NT2/D1 (cell line): ENCODE results near the gene PHKB.

Experiments
- SUZ12 ChIP-seq: IDR thresholded peaks from 2 replicates; pipeline ENCODE4 v1.6.1; 2011; ENCODE audit not compliant: insufficient read length, insufficient read depth; ENCODE audit errors: extremely low read depth
- YY1 ChIP-seq: IDR thresholded peaks from 2 replicates; pipeline ENCODE4 v1.6.1; 2011; ENCODE audit not compliant: insufficient read length, insufficient read depth
- ZNF274 ChIP-seq: IDR thresholded peaks from 2 replicates; pipeline ENCODE4 v1.6.1; 2011; ENCODE audit warnings: mild to moderate bottlenecking, low read depth, low read length

DNA sequence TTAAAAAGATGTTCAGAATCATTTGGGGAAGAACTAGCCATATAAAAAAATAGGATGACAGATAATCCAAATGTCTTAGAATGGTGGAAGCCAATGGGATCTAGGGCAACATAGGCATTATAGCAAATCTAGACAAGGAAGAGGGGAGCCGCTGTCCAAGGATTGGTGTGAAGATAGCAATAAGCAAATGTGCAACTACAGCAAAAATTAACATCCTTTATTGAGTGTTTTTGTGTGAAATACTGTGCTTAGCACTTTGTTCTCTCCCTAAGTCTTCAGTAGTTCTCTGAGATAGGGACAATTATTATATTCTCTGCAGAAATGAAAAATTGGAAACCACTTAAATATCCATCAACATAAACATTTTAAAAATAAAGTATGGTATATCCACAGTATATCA lies 177.0 kb downstream of the PHKB start:
- TF ChIP-seq ZNF274 (no peak), YY1 (no peak), SUZ12 (no peak)
